HEK293T (cell line): Measurements from ENCODE around the gene LIN54.

Source experiments
- ARNT ChIP-seq: fragments of 450-650 bp; IDR thresholded peaks from 2 replicates; pipeline ENCODE4 v1.6.1; 2017; ENCODE audit warnings: mild to moderate bottlenecking
- BHLHE40 ChIP-seq: fragments of 450-650 bp; IDR thresholded peaks from 2 replicates; pipeline ENCODE4 v1.6.1; 2016; ENCODE audit warnings: mild to moderate bottlenecking, moderate library complexity, borderline replicate concordance
- ELF4 ChIP-seq: fragments of 450-650 bp; IDR thresholded peaks from 2 replicates; pipeline ENCODE4 v1.6.1; 2017; ENCODE audit warnings: antibody characterized with exemption
- FOXA1 ChIP-seq: fragments of 450-650 bp; IDR thresholded peaks from 2 replicates; pipeline ENCODE4 v1.6.1; 2016; ENCODE audit warnings: mild to moderate bottlenecking
- FOXK2 ChIP-seq: fragments of 450-650 bp; IDR thresholded peaks from 2 replicates; pipeline ENCODE4 v1.6.1; 2016; ENCODE audit warnings: mild to moderate bottlenecking
- HDGF ChIP-seq: fragments of 450-650 bp; IDR thresholded peaks from 2 replicates; pipeline ENCODE4 v1.6.1; 2017; ENCODE audit warnings: antibody characterized with exemption, borderline replicate concordance
- L3MBTL2 ChIP-seq: fragments of 450-650 bp; conservative IDR thresholded peaks from 2 replicates; pipeline ENCODE4 v1.6.1; 2016; ENCODE audit warnings: mild to moderate bottlenecking
- LEF1 ChIP-seq: fragments of 450-650 bp; IDR thresholded peaks from 2 replicates; pipeline ENCODE4 v1.6.1; 2017; ENCODE audit warnings: mild to moderate bottlenecking, borderline replicate concordance
- NFRKB ChIP-seq: fragments of 450-650 bp; IDR thresholded peaks from 2 replicates; pipeline ENCODE4 v1.6.1; 2016; ENCODE audit warnings: mild to moderate bottlenecking, moderate library complexity
- SP1 ChIP-seq: fragments of 450-650 bp; IDR thresholded peaks from 2 replicates; pipeline ENCODE4 v1.6.1; 2017
- SUZ12 ChIP-seq: fragments of 450-650 bp; IDR thresholded peaks from 2 replicates; pipeline ENCODE4 v1.6.1; 2016; ENCODE audit warnings: mild to moderate bottlenecking
- TARDBP ChIP-seq: fragments of 450-650 bp; IDR thresholded peaks from 2 replicates; pipeline ENCODE4 v1.6.1; 2016
- ZNF384 ChIP-seq: fragments of 450-650 bp; IDR thresholded peaks from 2 replicates; pipeline ENCODE4 v1.6.1; 2016

GRCh38 chr4:82909326-82909725 is 101.3 kb downstream of the LIN54 start:
- TF ChIP-seq FOXK2 = no peak
- no peak for TF ChIP-seq LEF1
- TF ChIP-seq ARNT = no peak
- no peak for TF ChIP-seq BHLHE40
- TF ChIP-seq ELF4 = no peak
- no peak for TF ChIP-seq SUZ12
- TF ChIP-seq FOXA1 = no peak
- TF ChIP-seq L3MBTL2 = no peak
- TF ChIP-seq HDGF = no peak
- TF ChIP-seq SP1 = no peak
- no peak for TF ChIP-seq TARDBP
- no peak for TF ChIP-seq NFRKB
- no peak for TF ChIP-seq ZNF384
